Measurements from ENCODE around the gene HRAS.

Gene HRAS

GRCh38 chr11:494761-495536 is 40.4 kb downstream of the HRAS start:
- DNase-seq (ENCODE audit: low spot score), result no peak

GRCh38 chr11:492427-493226 is 42.7 kb downstream of the HRAS start:
- no peak for DNase-seq (ENCODE audit: low spot score)

- no peak for DNase-seq (ENCODE audit: low spot score)
Measured at GRCh38 chr11:491358-491757, 44.0 kb downstream of the HRAS start.

- DNase-seq (ENCODE audit: low spot score), result no peak
Measured at GRCh38 chr11:490930-491260, 44.5 kb downstream of the HRAS start.

GRCh38 chr11:490186-490929 is 45.0 kb downstream of the HRAS start:
- DNase-seq (ENCODE audit: low spot score), result no peak

GRCh38 chr11:489610-490185 is 45.7 kb downstream of the HRAS start:
- no peak for DNase-seq (ENCODE audit: low spot score)

- DNase-seq (ENCODE audit: low spot score), result no peak
Measured at GRCh38 chr11:488992-489391, 46.4 kb downstream of the HRAS start.

- no peak for DNase-seq (ENCODE audit: low spot score)
Measured at GRCh38 chr11:488579-488978, 46.8 kb downstream of the HRAS start.

GRCh38 chr11:488062-488461 is 47.3 kb downstream of the HRAS start:
- no peak for DNase-seq (ENCODE audit: low spot score)

- no peak for DNase-seq (ENCODE audit: low spot score)
Measured at GRCh38 chr11:487571-488021, 47.8 kb downstream of the HRAS start.

- no peak for DNase-seq (ENCODE audit: low spot score)
Measured at GRCh38 chr11:486189-486588, 49.2 kb downstream of the HRAS start.

- DNase-seq (ENCODE audit: low spot score), result no peak
Measured at GRCh38 chr11:484616-485015, 50.8 kb downstream of the HRAS start.

Data from AG08396 (cell line).